Posterior cingulate gyrus (tissue), 11 donors: ENCODE measurements around the gene SUN1.
"Not testable (repeated sequence)": the region's sequence is repeated elsewhere in the genome, so short reads cannot be mapped to it uniquely, and the experiment has no call there.

ENCODE experiments used
- DNase-seq, 10 donors: peaks; one replicate each; pipeline versions ENCODE4 v3.0.0 to v3.0.0-alpha.2; 2020 to 2021; ENCODE audit warnings: mixed read lengths in 3 of 10
- intact Hi-C: fragments of 100-400 bp; cut with DNase I; formaldehyde crosslinking; loops from one replicate; pipeline ENCODE4 v1.15.1; 2023

The SUN1 gene

GRCh38 chr7:924042-924441 lies 91.8 kb downstream of the SUN1 start:
- peak in 3 of 10 donors; percentile 3 to 64 (median 9) for DNase-seq

More at GRCh38 chr7:924042-924441, 91.8 kb downstream of the SUN1 start:
- intact Hi-C loops, result not testable (repeated sequence)
